Left ventricle myocardium inferior (tissue), 1 donor: ENCODE data around the gene ORMDL3. TPM values are rescaled to one million over a fixed set of nuclear protein-coding genes. Genes with fewer than 3 reads are reported as not detected.
"Not testable (repeated sequence)": the region's sequence is repeated elsewhere in the genome, so short reads cannot be mapped to it uniquely, and the experiment has no call there.

Experiments used
- DNase-seq: peaks from one replicate; pipeline ENCODE4 v3.0.0-alpha.2; 2020
- H3K27ac ChIP-seq: fragments of 200-600 bp; replicated peaks from 2 replicates; pipeline ENCODE4 v1.8.0; 2021
- H3K27me3 ChIP-seq: fragments of 200-600 bp; 2 replicates; pipeline ENCODE4 v1.8.0; 2021; ENCODE audit warnings: low read depth
- H3K36me3 ChIP-seq: fragments of 200-600 bp; 2 replicates; pipeline ENCODE4 v1.8.0; 2021
- H3K4me1 ChIP-seq: fragments of 200-600 bp; 2 replicates; pipeline ENCODE4 v1.8.0; 2021
- H3K4me3 ChIP-seq: fragments of 200-600 bp; 2 replicates; pipeline ENCODE4 v1.8.0; 2021; ENCODE audit warnings: mild to moderate bottlenecking, moderate library complexity
- H3K9me3 ChIP-seq: fragments of 200-600 bp; replicated peaks from 2 replicates; pipeline ENCODE4 v1.8.0; 2021
- intact Hi-C: fragments of 100-400 bp; cut with micrococcal nuclease; formaldehyde crosslinking; loops from one replicate; pipeline ENCODE4 v1.11.0; 2022
- total RNA-seq: library from RNA; stranded (reverse); fragmentation: NEBNext Ultra II Directional; extraction: Animal tissue kit (Norgen Biotek cat#: 25700); gene quantifications from one replicate; pipeline ENCODE4 v1.2.1, GENCODE V29; 2021
- TF ChIP-seq, protein P1 (sequence below): fragments of 200-600 bp; IDR thresholded peaks from 2 replicates; pipeline ENCODE4 v1.8.0; 2021; ENCODE audit warnings: antibody characterized with exemption, mild to moderate bottlenecking, borderline replicate concordance
- donor health status: DM: no; HTN: yes; CAD: no; lungs with severe emphysema.

The ORMDL3 gene
- total RNA-seq, 1 donor from 2014 or later, result 44.7 TPM

DNA sequence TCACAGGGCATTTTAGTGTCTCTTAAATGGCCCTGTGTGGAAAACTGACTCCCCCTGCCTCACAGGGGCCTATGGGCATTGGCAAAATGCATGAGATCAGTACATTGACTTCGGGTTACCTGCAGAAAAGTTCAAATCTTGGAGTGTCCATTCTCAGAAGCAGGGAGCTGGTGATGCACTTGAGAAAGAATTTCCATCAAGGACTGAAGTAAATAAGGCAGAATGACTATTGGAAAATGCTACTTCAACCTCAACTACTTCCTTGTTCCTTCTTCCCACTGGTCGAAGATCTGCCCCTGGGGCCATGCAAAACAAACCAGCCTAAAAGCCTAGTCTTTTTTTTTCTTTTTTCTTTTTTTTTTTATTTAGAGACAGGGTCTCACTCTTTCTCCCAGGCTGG lies 21.6 kb upstream of the ORMDL3 start:
- no peaks in the 10 kb centered on the region for H3K9me3 ChIP-seq
- DNase-seq, result no peak
- intact Hi-C loops, result no loop called here
- H3K27ac ChIP-seq, result no peak overlapping the region
- H3K36me3 ChIP-seq, result no peaks in the 10 kb centered on the region
- no peak overlapping the region for H3K4me3 ChIP-seq
- H3K27me3 ChIP-seq, result peaks cover 1% of the 10 kb centered on the region
- TF ChIP-seq, protein P1, sequence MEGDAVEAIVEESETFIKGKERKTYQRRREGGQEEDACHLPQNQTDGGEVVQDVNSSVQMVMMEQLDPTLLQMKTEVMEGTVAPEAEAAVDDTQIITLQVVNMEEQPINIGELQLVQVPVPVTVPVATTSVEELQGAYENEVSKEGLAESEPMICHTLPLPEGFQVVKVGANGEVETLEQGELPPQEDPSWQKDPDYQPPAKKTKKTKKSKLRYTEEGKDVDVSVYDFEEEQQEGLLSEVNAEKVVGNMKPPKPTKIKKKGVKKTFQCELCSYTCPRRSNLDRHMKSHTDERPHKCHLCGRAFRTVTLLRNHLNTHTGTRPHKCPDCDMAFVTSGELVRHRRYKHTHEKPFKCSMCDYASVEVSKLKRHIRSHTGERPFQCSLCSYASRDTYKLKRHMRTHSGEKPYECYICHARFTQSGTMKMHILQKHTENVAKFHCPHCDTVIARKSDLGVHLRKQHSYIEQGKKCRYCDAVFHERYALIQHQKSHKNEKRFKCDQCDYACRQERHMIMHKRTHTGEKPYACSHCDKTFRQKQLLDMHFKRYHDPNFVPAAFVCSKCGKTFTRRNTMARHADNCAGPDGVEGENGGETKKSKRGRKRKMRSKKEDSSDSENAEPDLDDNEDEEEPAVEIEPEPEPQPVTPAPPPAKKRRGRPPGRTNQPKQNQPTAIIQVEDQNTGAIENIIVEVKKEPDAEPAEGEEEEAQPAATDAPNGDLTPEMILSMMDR, result no peak
- peaks cover 27% of the 10 kb centered on the region for H3K4me1 ChIP-seq

DNA sequence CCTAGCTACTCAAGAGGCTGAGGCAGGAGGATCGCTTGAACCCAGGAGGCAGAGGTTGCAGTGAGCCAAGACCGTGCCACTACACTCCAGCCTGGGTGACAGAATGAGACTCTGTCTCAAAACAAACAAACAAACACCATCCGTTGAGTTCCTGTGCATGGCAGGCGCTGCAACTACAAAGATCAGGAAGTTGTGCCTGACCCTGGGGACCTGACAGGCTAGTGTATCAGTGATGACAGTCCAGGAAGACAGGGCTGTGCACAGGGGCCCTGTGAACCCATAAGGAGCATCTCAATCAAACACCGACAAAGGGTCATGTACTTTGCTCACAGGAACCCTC lies 21.1 kb upstream of the ORMDL3 start:
- not testable (repeated sequence) for H3K27me3 ChIP-seq

DNA sequence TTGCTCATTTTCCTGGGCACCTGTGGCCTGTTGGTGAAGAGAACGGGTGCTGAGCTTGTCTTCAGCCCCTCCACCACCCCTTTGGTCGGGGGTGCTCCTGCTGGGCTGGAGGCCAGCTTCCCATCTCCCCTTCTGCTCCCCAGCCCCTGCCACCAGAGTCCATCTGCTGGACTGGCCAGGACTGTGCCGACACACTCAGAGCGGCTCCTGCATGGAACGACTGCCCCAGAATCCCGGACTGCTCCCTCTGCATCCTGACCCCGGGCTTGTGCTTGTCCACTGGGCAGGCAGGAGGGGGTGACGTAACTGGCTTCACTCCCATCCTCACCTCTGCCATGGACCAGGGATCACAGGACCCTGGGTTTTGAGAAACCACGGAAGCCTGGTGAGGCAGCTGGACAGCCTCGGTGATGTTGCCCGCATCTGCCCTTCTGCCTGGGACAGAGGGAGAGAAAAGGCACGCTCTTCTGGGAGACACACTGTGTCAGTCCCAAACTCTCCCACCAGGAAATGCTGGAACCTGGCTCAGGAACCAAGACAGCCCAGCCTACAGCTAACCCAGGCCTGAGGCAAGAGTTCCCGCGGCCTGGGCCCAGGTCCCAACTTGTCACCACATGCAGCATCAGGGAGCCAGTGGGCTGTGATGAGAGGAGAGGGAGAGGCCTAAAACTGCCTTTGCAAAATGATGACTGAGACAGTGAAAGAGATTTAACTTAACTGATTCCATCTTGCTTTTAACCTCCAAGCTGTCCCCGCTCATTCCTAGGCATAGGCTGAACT lies 19.3 kb upstream of the ORMDL3 start:
- Histone ChIP-seq H3K27ac (no peak overlapping the region), H3K36me3 (no peaks in the 10 kb centered on the region), H3K4me3 (no peak overlapping the region), H3K9me3 (no peaks in the 10 kb centered on the region), H3K27me3 (peaks cover 5% of the 10 kb centered on the region), H3K4me1 (peaks cover 16% of the 10 kb centered on the region)
- TF ChIP-seq, protein P1, result no peak
- intact Hi-C loops, result no loop called here
- no peak for DNase-seq

More for the DNA sequence above, 21.1 kb upstream of the ORMDL3 start:
- intact Hi-C loops, H3K9me3 ChIP-seq, H3K27ac ChIP-seq, H3K4me3 ChIP-seq, H3K36me3 ChIP-seq, DNase-seq: not testable (repeated sequence)
- peaks cover 28% of the 10 kb centered on the region for H3K4me1 ChIP-seq

DNA sequence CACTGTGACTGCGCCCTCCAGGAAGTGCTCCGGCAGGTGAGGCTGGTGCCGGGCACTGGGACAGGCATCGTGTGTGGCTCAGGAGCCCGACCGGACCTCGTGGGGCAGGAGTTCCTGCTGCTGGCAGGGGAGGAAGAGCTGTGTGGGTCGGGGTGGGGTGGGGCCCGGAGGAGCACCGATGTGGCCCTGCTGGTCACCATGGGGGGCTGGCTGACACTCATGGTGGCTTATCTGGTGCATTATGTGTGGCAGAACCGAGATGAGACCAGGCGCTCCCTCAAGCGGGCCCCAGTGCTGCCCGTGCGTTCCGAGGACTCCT lies 17.0 kb upstream of the ORMDL3 start:
- intact Hi-C loops, result no loop called here
- TF ChIP-seq, protein P1, result no peak
- Histone ChIP-seq H3K9me3 (no peaks in the 10 kb centered on the region), H3K4me3 (no peak overlapping the region), H3K27ac (no peak overlapping the region), H3K36me3 (no peaks in the 10 kb centered on the region), H3K27me3 (peaks cover 5% of the 10 kb centered on the region), H3K4me1 (peaks cover 14% of the 10 kb centered on the region)
- DNase-seq, result no peak

DNA sequence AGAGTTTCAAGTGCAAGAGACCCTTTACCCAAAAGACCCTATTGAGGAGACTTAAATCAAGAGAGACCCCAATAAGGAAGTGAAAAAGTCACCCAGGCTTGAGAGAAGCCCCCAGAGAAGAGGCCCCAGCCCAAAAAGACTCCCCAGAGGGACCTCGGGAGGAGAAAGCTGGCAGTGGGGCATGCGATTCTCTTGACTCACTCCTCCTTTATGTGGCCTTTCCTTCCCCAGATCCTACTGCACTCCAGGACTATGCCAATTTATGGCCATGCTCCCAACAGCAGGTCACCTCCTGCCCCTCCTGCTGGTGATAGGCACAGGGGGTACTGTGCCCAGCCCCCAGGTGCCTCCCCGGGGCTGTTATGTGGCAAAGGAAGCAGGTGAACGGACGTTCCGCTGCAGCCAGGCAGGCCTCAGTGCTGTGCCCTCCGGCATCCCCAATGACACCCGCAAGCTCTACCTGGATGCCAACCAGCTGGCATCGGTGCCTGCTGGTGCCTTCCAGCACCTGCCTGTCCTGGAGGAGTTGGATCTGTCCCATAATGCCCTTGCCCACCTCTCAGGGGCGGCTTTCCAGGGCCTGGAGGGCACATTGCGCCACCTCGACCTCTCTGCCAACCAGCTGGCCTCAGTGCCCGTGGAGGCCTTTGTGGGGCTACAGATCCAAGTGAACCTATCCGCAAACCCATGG lies 16.4 kb upstream of the ORMDL3 start:
- H3K4me1 ChIP-seq, result peaks cover 18% of the 10 kb centered on the region

More for the DNA sequence above, 16.4 kb upstream of the ORMDL3 start:
- Histone ChIP-seq H3K36me3 (no peaks in the 10 kb centered on the region), H3K4me3 (no peak overlapping the region), H3K27ac (no peak overlapping the region), H3K27me3 (peaks cover 5% of the 10 kb centered on the region), H3K9me3 (no peaks in the 10 kb centered on the region)
- TF ChIP-seq, protein P1, result no peak
- DNase-seq, result no peak
- intact Hi-C loops, result no loop called here
